ENCODE results near the gene VWA3B. TPM values are rescaled to one million over a fixed set of nuclear protein-coding genes. Genes with fewer than 3 reads are reported as not detected.

VWA3B gene
- total RNA-seq, 1 donor, result not detected

- DNase-seq (ENCODE audit: low read depth), result no peak
- TF ChIP-seq CTCF (IDR thresholded peaks at IDR 0.05; ENCODE audit: insufficient read depth, low read length), result no peak
- no peak overlapping the region for H3K4me3 ChIP-seq (ENCODE audit: low read depth, low read length)
Measured at GRCh38 chr2:98329549-98329948, 242.6 kb downstream of the VWA3B start.

DNA sequence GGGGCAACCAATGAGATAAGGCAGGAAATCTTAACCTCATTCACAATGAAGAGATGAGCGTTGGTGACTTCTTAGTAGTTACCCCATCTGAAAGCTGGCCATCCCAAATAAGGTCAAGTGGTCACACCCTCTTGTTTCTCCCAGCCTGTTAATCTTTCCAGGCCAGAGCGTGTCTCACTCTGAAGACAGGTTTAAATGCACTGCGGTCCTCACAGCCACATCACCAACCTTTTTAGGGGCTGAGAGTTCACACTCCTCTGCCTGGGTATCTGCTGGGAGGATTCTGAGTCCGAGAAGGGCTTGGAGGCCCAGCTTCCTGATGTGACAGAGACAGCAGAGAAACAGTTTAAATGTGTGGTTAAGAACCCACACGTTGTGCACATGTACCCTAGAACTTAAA lies 246.0 kb downstream of the VWA3B start:
- TF ChIP-seq CTCF (IDR thresholded peaks at IDR 0.05; ENCODE audit: insufficient read depth, low read length), result no peak
- no peak for DNase-seq (ENCODE audit: low read depth)
- no peak overlapping the region for H3K4me3 ChIP-seq (ENCODE audit: low read depth, low read length)

- H3K4me3 ChIP-seq (ENCODE audit: low read depth, low read length), result no peak overlapping the region
Measured at GRCh38 chr2:98333922-98334321, 247.0 kb downstream of the VWA3B start.

GRCh38 chr2:98334439-98335078 lies 247.6 kb downstream of the VWA3B start:
- peak; percentile 84 for DNase-seq (ENCODE audit: low read depth)
- no peak overlapping the region for H3K4me3 ChIP-seq (ENCODE audit: low read depth, low read length)
- no peak for TF ChIP-seq CTCF (IDR thresholded peaks at IDR 0.05; ENCODE audit: insufficient read depth, low read length)

More at GRCh38 chr2:98333922-98334321, 247.0 kb downstream of the VWA3B start:
- no peak for TF ChIP-seq CTCF (IDR thresholded peaks at IDR 0.05; ENCODE audit: insufficient read depth, low read length)
- peak; percentile 5 for DNase-seq (ENCODE audit: low read depth)

- no peak for TF ChIP-seq CTCF (IDR thresholded peaks at IDR 0.05; ENCODE audit: insufficient read depth, low read length)
- H3K4me3 ChIP-seq (ENCODE audit: low read depth, low read length), result no peak overlapping the region
- no peak for DNase-seq (ENCODE audit: low read depth)
Measured at GRCh38 chr2:98335271-98335670, 248.3 kb downstream of the VWA3B start.

- no peak for DNase-seq (ENCODE audit: low read depth)
- no peak for TF ChIP-seq CTCF (IDR thresholded peaks at IDR 0.05; ENCODE audit: insufficient read depth, low read length)
- no peak overlapping the region for H3K4me3 ChIP-seq (ENCODE audit: low read depth, low read length)
Measured at GRCh38 chr2:98341241-98341640, 254.3 kb downstream of the VWA3B start.

- DNase-seq (ENCODE audit: low read depth), result no peak
- no peak for TF ChIP-seq CTCF (IDR thresholded peaks at IDR 0.05; ENCODE audit: insufficient read depth, low read length)
- no peak overlapping the region for H3K4me3 ChIP-seq (ENCODE audit: low read depth, low read length)
Measured at GRCh38 chr2:98343285-98343684, 256.3 kb downstream of the VWA3B start.
